Naive thymus-derived CD8-positive, alpha-beta T cell (primary cell): ENCODE data around the gene CLIP2. TPM values are rescaled to one million over a fixed set of nuclear protein-coding genes. Genes with fewer than 3 reads are reported as not detected.
A peak's percentile ranks its signal among the peaks of the same experiment; 100 is the strongest.

Experiments
- ATAC-seq, 2 donors: fragments of 150-1000 bp; cut with Tn5 transposase in 1 of 2; sonication (Bioruptor Pico), chemical (Tn5 transposase) in 1 of 2; 1 replicate in 1 of 2; 2 replicates in 1 of 2; pipeline ENCODE4 v1.10.0; 2021; ENCODE audit warnings: mild to moderate bottlenecking in 2 of 2, moderate library complexity in 2 of 2
- POLR2A ChIA-PET: fragments of 350-600 bp; sonication (Branson Sonifier 250); formaldehyde crosslinking; loops from one replicate; lab custom pipeline; 2021; ENCODE audit warnings: antibody characterized with exemption; lab: Charles Lee
- DNase-seq, 10 donors: peaks; one replicate each; pipeline versions ENCODE4 v3.0.0 to v3.0.0-alpha.2; 2020 to 2022
- H3K27ac Mint-ChIP-seq, 10 donors: one replicate each; pipeline ENCODE4 v1.8.0; 2020 to 2022; ENCODE audit warnings: mild to moderate bottlenecking in 10 of 10, mixed read lengths in 10 of 10, moderate library complexity in 4 of 10, inconsistent platforms in 1 of 10
- H3K27me3 Mint-ChIP-seq, 5 donors: one replicate each; pipeline ENCODE4 v1.8.0; 2021 to 2022; ENCODE audit warnings: mixed read lengths in 5 of 5
- H3K36me3 Mint-ChIP-seq, 3 donors: one replicate each; pipeline ENCODE4 v1.8.0; 2020 to 2022; ENCODE audit warnings: mixed read lengths in 3 of 3, mild to moderate bottlenecking in 2 of 3, inconsistent platforms in 1 of 3
- H3K4me1 Mint-ChIP-seq, 4 donors: one replicate each; pipeline ENCODE4 v1.8.0; 2021 to 2022; ENCODE audit warnings: mixed read lengths in 4 of 4
- H3K4me3 Mint-ChIP-seq, 10 donors: one replicate each; pipeline ENCODE4 v1.8.0; 2020 to 2022; ENCODE audit warnings: mild to moderate bottlenecking in 10 of 10, mixed read lengths in 10 of 10, moderate library complexity in 6 of 10, inconsistent platforms in 1 of 10
- H3K9me3 Mint-ChIP-seq, 9 donors: one replicate each; pipeline ENCODE4 v1.8.0; 2020 to 2022; ENCODE audit warnings: mixed read lengths in 9 of 9, mild to moderate bottlenecking in 3 of 9, inconsistent platforms in 1 of 9, moderate library complexity in 1 of 9
- polyA plus RNA-seq, 3 donors: library from polyadenylated mRNA; unstranded; fragments of 300-500 nt; fragmentation: Illumina TruSeq; gene quantifications; one replicate each; pipeline ENCODE4 v1.2.3, GENCODE V29; 2021
- total RNA-seq, 8 experiments: library from RNA in 2 of 8; stranded (reverse) in 2 of 8; gene quantifications; one replicate each; pipeline ENCODE4 v1.2.3 and lab custom pipeline; 2021 to 2026

Gene CLIP2
- total and polyA plus RNA-seq, 5 experiments from 2014 or later = 0.20 to 5.2 (median 0.32) TPM

DNA sequence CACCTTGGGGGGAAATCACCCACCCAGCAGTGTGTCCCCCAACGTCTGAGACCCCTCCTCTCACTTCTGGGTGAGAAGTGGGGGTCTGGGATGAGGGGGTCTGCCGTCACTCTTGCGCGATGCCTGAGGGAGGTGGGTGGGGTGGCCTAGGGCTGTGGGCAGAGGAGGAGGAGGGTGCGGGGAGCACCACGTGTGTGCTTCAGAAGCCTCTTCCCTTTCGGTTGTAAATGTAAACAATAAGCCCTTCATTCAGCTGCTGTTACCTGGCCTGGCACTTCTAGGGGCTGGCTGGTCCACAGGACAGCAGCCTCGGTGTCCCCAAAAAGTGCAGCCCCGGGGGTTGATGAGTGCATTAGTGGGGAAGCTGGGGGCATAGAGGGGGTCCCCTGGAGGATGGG, 1.3 kb downstream of the CLIP2 start:
- no peaks in the 10 kb centered on the region for H3K9me3 Mint-ChIP-seq
- no peak for DNase-seq
- peak overlapping the region; percentile 60 to 84 (median 72) for H3K4me3 Mint-ChIP-seq
- POLR2A ChIA-PET = interaction anchor here (1.5 kb wide), 1 partner anchor 20 kb away, joined by 6 read pairs; no protein-coding TSS in a partner anchor
- no peak for ATAC-seq
- H3K4me1 Mint-ChIP-seq = peaks cover 17 to 35% (median 25%) of the 10 kb centered on the region in 4 donors
- no peaks in the 10 kb centered on the region for H3K36me3 Mint-ChIP-seq
- H3K27me3 Mint-ChIP-seq = peaks cover 0 to 10% (median 0%) of the 10 kb centered on the region in 5 donors
- peak overlapping the region in 3 of 10 donors; percentile 8 to 56 (median 10) for H3K27ac Mint-ChIP-seq

- H3K9me3 Mint-ChIP-seq = no peaks in the 10 kb centered on the region
- ATAC-seq (no peak), DNase-seq (no peak)
- H3K4me1 Mint-ChIP-seq = peaks cover 17 to 35% (median 25%) of the 10 kb centered on the region in 4 donors
- peaks cover 0 to 1% (median 0%) of the 10 kb centered on the region in 3 donors for H3K36me3 Mint-ChIP-seq
- POLR2A ChIA-PET = no interaction called here
- peak overlapping the region in 3 of 10 donors; percentile 8 to 36 (median 10) for H3K27ac Mint-ChIP-seq
- H3K4me3 Mint-ChIP-seq = peak overlapping the region; percentile 60 to 84 (median 72)
- peaks cover 0 to 10% (median 0%) of the 10 kb centered on the region in 5 donors for H3K27me3 Mint-ChIP-seq
Observed at GRCh38 chr7:74290981-74291441, 1.8 kb downstream of the CLIP2 start.

DNA sequence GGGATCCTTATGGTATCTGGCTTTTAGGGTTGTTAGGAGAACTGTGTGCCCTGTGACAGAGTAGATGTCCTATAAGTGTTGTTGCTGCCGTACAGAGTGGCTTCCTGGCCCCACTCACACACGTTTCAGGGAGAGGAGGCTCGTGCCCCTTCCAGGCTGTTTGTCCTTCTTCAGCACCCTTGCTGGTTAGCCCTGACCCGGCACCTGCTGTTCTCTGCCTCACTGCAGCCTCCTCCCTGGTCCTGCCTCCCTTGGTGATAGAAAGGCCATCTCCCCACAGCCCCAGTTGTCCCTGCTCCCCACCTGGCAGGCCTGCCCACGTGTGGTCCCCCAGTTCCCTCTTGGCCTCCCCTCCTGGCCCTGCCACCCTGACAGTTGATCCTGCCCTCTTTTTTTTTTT, 2.3 kb downstream of the CLIP2 start:
- peaks cover 0 to 1% (median 0%) of the 10 kb centered on the region in 3 donors for H3K36me3 Mint-ChIP-seq
- POLR2A ChIA-PET = no interaction called here
- ATAC-seq (no peak), DNase-seq (no peak)
- H3K9me3 Mint-ChIP-seq = no peaks in the 10 kb centered on the region
- peak overlapping the region in 3 of 10 donors; percentile 11 to 36 (median 16) for H3K27ac Mint-ChIP-seq
- peak overlapping the region in 6 of 10 donors; percentile 7 to 65 (median 31) for H3K4me3 Mint-ChIP-seq
- peaks cover 17 to 35% (median 25%) of the 10 kb centered on the region in 4 donors for H3K4me1 Mint-ChIP-seq
- H3K27me3 Mint-ChIP-seq = peaks cover 0 to 10% (median 0%) of the 10 kb centered on the region in 5 donors

DNA sequence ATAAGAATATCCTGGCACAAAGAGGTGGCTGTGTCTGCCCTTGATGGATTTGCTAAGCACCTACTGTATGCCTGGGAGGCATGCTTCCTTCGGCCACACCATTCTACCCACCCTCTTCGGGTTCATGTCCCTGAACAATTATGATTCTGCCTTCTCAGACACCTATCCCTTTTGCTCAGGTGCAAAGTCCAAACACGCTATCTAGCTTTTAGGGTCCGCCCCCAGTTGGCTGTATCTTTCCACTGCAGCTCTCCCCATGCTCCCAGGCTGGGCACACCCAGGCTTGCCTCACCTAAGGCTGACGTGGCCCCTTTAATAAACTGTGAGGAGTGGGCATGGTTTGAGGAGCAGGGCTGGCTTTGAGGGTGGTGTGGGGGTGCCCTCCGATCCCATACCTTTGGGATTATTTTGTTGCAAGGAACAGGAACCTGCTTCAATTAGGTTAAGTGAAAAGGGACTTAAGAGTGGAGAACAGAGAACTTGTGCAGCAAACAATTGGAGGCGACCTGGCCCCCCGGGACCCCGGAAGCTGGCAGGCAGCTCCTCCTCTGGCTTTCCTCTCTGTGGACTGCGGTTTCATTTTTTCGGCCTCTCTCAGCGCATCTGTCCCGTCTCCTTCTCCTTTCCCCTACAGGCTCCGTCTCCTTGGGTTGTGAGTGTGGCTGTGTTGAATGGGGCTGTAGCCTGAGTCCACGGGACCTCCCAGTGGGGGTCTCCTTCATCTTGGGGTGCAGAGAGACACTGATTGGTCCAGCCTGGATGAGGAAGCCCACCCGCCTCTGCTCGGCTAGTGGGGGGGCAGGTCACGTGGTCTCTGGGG, 3.8 kb downstream of the CLIP2 start:
- no peak for DNase-seq
- Mint-ChIP-seq H3K4me1 (peaks cover 16 to 27% (median 22%) of the 10 kb centered on the region in 4 donors), H3K27ac (peak overlapping the region in 1 of 10 donors; percentile 22), H3K4me3 (peak overlapping the region in 1 of 10 donors; percentile 19), H3K36me3 (peaks cover 0 to 1% (median 0%) of the 10 kb centered on the region in 3 donors), H3K27me3 (peaks cover 0 to 2% (median 0%) of the 10 kb centered on the region in 5 donors), H3K9me3 (no peaks in the 10 kb centered on the region)
- ATAC-seq = no peak
- POLR2A ChIA-PET = no interaction called here

GRCh38 chr7:74293577-74293908, 4.3 kb downstream of the CLIP2 start:
- no peak for DNase-seq
- ATAC-seq = no peak
- Mint-ChIP-seq H3K27me3 (no peaks in the 10 kb centered on the region), H3K4me3 (peak overlapping the region in 1 of 10 donors; percentile 11), H3K27ac (no peak overlapping the region), H3K4me1 (peaks cover 13 to 22% (median 16%) of the 10 kb centered on the region in 4 donors), H3K36me3 (peaks cover 0 to 1% (median 0%) of the 10 kb centered on the region in 3 donors), H3K9me3 (no peaks in the 10 kb centered on the region)
- POLR2A ChIA-PET = no interaction called here

DNA sequence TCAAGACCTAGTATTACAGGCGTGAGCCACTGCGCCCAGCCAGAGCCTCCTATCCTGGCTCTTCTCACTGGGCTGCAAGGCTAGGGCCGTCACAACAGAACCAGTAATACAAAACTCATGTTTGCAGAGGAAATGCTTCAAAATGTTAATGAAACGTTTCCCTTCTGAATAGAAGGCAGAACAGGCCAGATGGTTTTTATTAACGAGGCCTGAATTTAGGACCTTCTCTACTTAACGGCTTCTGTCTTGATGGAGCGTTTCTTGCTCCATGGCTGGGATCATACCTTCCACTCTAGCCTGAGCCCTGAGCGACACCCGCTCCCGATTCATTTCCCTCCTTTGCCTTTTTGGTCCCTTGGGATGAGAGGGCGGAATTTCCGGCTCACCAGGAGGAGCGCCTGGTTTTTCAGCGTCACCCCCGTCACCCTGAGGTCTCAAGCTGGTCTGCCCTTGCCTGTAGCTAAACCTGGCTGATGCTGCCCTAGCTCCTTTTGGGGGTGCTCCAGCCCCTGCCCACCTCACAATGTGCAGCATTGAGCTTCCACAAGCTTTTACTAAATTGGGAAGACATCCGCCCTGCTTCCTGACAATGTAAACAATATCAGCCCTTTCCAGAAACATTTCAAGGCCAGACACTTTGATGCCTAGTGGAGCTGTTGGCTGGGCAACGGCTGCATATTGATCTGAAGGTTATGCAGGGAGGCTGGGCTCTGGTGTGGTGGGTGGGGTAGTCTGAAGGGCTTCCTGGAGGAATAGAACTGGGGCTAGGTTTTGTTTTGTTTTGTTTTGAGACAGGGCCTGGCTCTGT, 5.2 kb downstream of the CLIP2 start:
- H3K4me1 Mint-ChIP-seq = peaks cover 9 to 16% (median 10%) of the 10 kb centered on the region in 4 donors
- no peaks in the 10 kb centered on the region for H3K27me3 Mint-ChIP-seq
- peaks cover 0 to 1% (median 0%) of the 10 kb centered on the region in 3 donors for H3K36me3 Mint-ChIP-seq
- H3K4me3 Mint-ChIP-seq = no peak overlapping the region
- POLR2A ChIA-PET = no interaction called here
- no peak overlapping the region for H3K27ac Mint-ChIP-seq
- H3K9me3 Mint-ChIP-seq = no peaks in the 10 kb centered on the region
- DNase-seq = no peak
- ATAC-seq = no peak

GRCh38 chr7:74297516-74298233, 8.5 kb downstream of the CLIP2 start:
- no peaks in the 10 kb centered on the region for H3K9me3 Mint-ChIP-seq
- no peak for ATAC-seq
- no peaks in the 10 kb centered on the region for H3K27me3 Mint-ChIP-seq
- H3K4me3 Mint-ChIP-seq = no peak overlapping the region
- peaks cover 0 to 6% (median 4%) of the 10 kb centered on the region in 4 donors for H3K4me1 Mint-ChIP-seq
- DNase-seq = no peak
- POLR2A ChIA-PET = no interaction called here
- H3K36me3 Mint-ChIP-seq = peaks cover 0 to 1% (median 0%) of the 10 kb centered on the region in 3 donors
- no peak overlapping the region for H3K27ac Mint-ChIP-seq

- Mint-ChIP-seq H3K36me3 (peaks cover 0 to 1% (median 0%) of the 10 kb centered on the region in 3 donors), H3K27ac (no peak overlapping the region), H3K27me3 (no peaks in the 10 kb centered on the region), H3K4me1 (peaks cover 0 to 2% (median under 1%) of the 10 kb centered on the region in 4 donors), H3K9me3 (no peaks in the 10 kb centered on the region), H3K4me3 (no peak overlapping the region)
- DNase-seq (no peak), ATAC-seq (no peak)
- POLR2A ChIA-PET = no interaction called here
Observed at GRCh38 chr7:74299401-74299800, 10.2 kb downstream of the CLIP2 start.

- DNase-seq (no peak), ATAC-seq (no peak)
- POLR2A ChIA-PET = no interaction called here
- H3K4me3 Mint-ChIP-seq = no peak overlapping the region
- no peaks in the 10 kb centered on the region for H3K9me3 Mint-ChIP-seq
- H3K27ac Mint-ChIP-seq = no peak overlapping the region
- peaks cover 1 to 8% (median 2%) of the 10 kb centered on the region in 4 donors for H3K4me1 Mint-ChIP-seq
- peaks cover 0 to under 1% (median 0%) of the 10 kb centered on the region in 3 donors for H3K36me3 Mint-ChIP-seq
- no peaks in the 10 kb centered on the region for H3K27me3 Mint-ChIP-seq
Observed at GRCh38 chr7:74300926-74301325, 11.7 kb downstream of the CLIP2 start.

DNA sequence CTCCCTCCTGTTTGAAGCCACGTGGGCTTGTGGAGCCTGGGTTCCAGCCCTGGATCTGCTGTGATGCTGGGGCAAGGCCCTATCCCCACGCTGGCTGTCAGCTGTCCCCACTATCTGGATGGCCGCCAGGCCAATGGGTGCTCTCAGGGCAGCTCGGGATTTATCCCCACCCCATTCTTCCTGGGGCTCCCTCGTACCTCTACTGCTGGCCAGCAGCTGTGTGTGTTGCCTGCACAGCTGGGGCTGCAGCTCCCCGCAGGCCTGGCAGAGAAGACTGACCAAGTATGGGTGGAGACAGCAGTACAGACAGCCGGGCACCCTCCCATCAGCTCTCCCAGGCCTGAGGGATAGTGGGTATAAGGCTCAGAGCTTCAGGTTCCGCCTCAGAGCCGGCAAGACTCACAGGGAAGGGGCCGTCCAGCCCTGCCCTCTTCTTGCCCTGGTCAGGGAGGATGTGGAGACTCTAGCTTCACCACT, 13.6 kb downstream of the CLIP2 start:
- Mint-ChIP-seq H3K36me3 (peaks cover 0 to under 1% (median 0%) of the 10 kb centered on the region in 3 donors), H3K9me3 (no peaks in the 10 kb centered on the region), H3K4me3 (no peak overlapping the region), H3K4me1 (peaks cover 9 to 24% (median 17%) of the 10 kb centered on the region in 4 donors), H3K27ac (no peak overlapping the region), H3K27me3 (peaks cover 0 to 13% (median 7%) of the 10 kb centered on the region in 5 donors)
- no peak for DNase-seq
- ATAC-seq = no peak
- POLR2A ChIA-PET = no interaction called here

GRCh38 chr7:74304550-74304949, 15.3 kb downstream of the CLIP2 start:
- POLR2A ChIA-PET = no interaction called here
- Mint-ChIP-seq H3K27ac (no peak overlapping the region), H3K27me3 (peaks cover 0 to 15% (median 9%) of the 10 kb centered on the region in 5 donors), H3K36me3 (peaks cover 0 to 2% (median 0%) of the 10 kb centered on the region in 3 donors), H3K9me3 (no peaks in the 10 kb centered on the region), H3K4me1 (peaks cover 9 to 27% (median 17%) of the 10 kb centered on the region in 4 donors), H3K4me3 (no peak overlapping the region)
- ATAC-seq = no peak
- no peak for DNase-seq
